Measurements from ENCODE around the gene CDH4. TPM values are rescaled to one million over a fixed set of nuclear protein-coding genes. Genes with fewer than 3 reads are reported as not detected.

Gene CDH4
- total RNA-seq, 4 donors from 2014 or later, result not detected

DNA sequence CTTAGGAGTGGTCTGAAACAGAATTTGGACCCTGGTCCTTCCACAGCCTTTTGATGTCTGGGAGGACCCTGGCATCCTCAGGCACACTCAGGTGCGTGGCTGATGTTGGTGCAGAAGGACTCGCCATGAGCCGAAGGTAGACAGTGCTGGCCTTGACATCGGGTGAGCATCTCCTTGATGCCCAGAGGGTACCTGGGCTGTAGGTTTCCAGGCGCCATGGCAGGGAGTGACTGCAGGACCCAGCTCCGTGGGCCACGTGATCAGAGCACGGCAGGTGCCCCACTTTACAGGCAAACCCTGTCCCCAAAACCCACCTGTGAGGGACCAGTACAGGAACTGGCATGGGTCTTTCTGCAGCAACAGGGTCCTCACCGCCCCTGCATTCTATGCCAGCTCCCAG lies 319.2 kb downstream of the CDH4 start:
- no peak for TF ChIP-seq POLR2AphosphoS5 (IDR thresholded peaks at IDR 0.05)
- TF ChIP-seq, protein P1, sequence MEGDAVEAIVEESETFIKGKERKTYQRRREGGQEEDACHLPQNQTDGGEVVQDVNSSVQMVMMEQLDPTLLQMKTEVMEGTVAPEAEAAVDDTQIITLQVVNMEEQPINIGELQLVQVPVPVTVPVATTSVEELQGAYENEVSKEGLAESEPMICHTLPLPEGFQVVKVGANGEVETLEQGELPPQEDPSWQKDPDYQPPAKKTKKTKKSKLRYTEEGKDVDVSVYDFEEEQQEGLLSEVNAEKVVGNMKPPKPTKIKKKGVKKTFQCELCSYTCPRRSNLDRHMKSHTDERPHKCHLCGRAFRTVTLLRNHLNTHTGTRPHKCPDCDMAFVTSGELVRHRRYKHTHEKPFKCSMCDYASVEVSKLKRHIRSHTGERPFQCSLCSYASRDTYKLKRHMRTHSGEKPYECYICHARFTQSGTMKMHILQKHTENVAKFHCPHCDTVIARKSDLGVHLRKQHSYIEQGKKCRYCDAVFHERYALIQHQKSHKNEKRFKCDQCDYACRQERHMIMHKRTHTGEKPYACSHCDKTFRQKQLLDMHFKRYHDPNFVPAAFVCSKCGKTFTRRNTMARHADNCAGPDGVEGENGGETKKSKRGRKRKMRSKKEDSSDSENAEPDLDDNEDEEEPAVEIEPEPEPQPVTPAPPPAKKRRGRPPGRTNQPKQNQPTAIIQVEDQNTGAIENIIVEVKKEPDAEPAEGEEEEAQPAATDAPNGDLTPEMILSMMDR (IDR thresholded peaks at IDR 0.05), result no peak
- no peak for TF ChIP-seq POLR2A (IDR thresholded peaks at IDR 0.05)
- TF ChIP-seq EP300 (IDR thresholded peaks at IDR 0.05; ENCODE audit: low read depth), result no peak
- in situ Hi-C loops (cut with MboI; ENCODE audit: low pct_ligation_motif_present in 1 of 4, low pct_unique_long_range_greater_than_20kb in 1 of 4, low sequenced_read_pairs in 3 of 4), result no loop called here

DNA sequence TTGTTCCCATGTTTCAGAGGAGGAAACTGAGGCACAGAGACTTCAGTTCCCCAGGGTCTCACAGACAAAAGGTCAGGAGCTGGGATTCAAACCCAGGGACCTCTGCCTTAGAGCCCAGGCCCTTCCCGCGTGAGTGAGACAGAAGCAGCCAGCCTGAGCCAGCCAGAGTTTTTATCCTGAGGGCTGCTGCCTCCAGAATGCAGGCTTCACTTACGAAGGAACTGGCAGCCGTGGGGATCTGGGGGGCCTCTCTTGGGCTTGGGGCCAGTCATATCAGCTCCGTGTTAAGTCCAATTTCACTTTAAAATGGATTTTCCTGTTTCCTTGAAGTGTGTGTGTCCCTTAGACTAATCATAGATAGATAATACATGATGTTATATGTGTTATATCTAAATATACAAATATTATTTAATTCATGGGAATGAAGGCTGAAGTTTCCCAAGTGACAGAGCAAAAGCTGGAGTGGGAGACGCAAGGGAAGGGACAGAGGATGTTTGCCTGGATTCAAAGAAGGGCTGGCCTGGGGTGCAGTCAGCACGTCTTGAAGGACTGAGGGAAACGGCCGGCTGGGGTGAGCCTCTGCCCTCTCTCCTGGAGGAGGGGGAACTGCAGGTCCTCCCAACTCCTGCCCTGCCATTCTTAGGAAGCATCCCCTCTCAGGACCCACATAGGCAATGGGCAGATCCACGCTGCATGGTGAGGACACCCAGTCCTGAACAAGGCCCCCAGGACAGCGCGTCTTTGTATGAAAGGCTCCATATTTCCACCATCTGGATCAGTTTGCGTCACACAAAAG lies 320.1 kb downstream of the CDH4 start:
- TF ChIP-seq, protein P1 (IDR thresholded peaks at IDR 0.05), result no peak
- no peak for TF ChIP-seq EP300 (IDR thresholded peaks at IDR 0.05; ENCODE audit: low read depth)
- 50 to 67% methylated on average over 1 to 13 of the region's 13 CpGs for WGBS, 2 donors (ENCODE audit: low coverage in 1 of 2)
- intact Hi-C loops (cut with DNase I; ENCODE audit: low total_unique reads), result no loop called here
- H3K4me3 ChIP-seq, result no peak overlapping the region
- H3K9me3 ChIP-seq, result no peaks in the 10 kb centered on the region
- no peaks in the 10 kb centered on the region for H3K36me3 ChIP-seq
- no peaks in the 10 kb centered on the region for H3K27me3 ChIP-seq
- no peaks in the 10 kb centered on the region for H3K4me1 ChIP-seq
- no peak overlapping the region for H3K27ac ChIP-seq
- in situ Hi-C loops (cut with MboI; ENCODE audit: low pct_ligation_motif_present in 1 of 4, low pct_unique_long_range_greater_than_20kb in 1 of 4, low sequenced_read_pairs in 3 of 4), result no loop called here
- DNase-seq, result no peak

More for the DNA sequence above, 319.2 kb downstream of the CDH4 start:
- Histone ChIP-seq H3K9me3 (no peaks in the 10 kb centered on the region), H3K27me3 (no peaks in the 10 kb centered on the region), H3K4me3 (no peak overlapping the region), H3K4me1 (no peaks in the 10 kb centered on the region), H3K27ac (no peak overlapping the region), H3K36me3 (no peaks in the 10 kb centered on the region)
- DNase-seq, result no peak
- intact Hi-C loops (cut with DNase I; ENCODE audit: low total_unique reads), result no loop called here
- 86% methylated on average over 9 of the region's 9 CpGs; no CpG with 5 or more reads in 1 of the 2 donors for WGBS, 2 donors (ENCODE audit: low coverage in 1 of 2)

GRCh38 chr20:61572789-61573188 lies 320.7 kb downstream of the CDH4 start:
- H3K36me3 ChIP-seq, result no peaks in the 10 kb centered on the region
- WGBS, 2 donors (ENCODE audit: low coverage in 1 of 2), result 75 to 76% methylated on average over 6 to 7 of the region's 7 CpGs
- TF ChIP-seq POLR2AphosphoS5 (IDR thresholded peaks at IDR 0.05) (no peak), POLR2A (IDR thresholded peaks at IDR 0.05) (no peak), EP300 (IDR thresholded peaks at IDR 0.05; ENCODE audit: low read depth) (no peak)
- TF ChIP-seq, protein P1 (IDR thresholded peaks at IDR 0.05), result no peak
- H3K9me3 ChIP-seq, result no peaks in the 10 kb centered on the region
- H3K4me1 ChIP-seq, result no peaks in the 10 kb centered on the region
- H3K4me3 ChIP-seq, result no peak overlapping the region
- no peak for DNase-seq
- in situ Hi-C loops (cut with MboI; ENCODE audit: low pct_ligation_motif_present in 1 of 4, low pct_unique_long_range_greater_than_20kb in 1 of 4, low sequenced_read_pairs in 3 of 4) (no loop called here), intact Hi-C loops (cut with DNase I; ENCODE audit: low total_unique reads) (no loop called here)
- H3K27me3 ChIP-seq, result no peaks in the 10 kb centered on the region
- no peak overlapping the region for H3K27ac ChIP-seq

- no peaks in the 10 kb centered on the region for H3K9me3 ChIP-seq
- no peak overlapping the region for H3K4me3 ChIP-seq
- 55 to 69% methylated on average over 2 to 14 of the region's 16 CpGs for whole genome bisulfite sequencing, 2 donors (ENCODE audit: low coverage in 1 of 2)
- no peaks in the 10 kb centered on the region for H3K36me3 ChIP-seq
- H3K4me1 ChIP-seq, result no peaks in the 10 kb centered on the region
- no peak overlapping the region for H3K27ac ChIP-seq
- TF ChIP-seq, protein P1 (IDR thresholded peaks at IDR 0.05), result no peak
- TF ChIP-seq EP300 (IDR thresholded peaks at IDR 0.05; ENCODE audit: low read depth), result no peak
- TF ChIP-seq POLR2A (IDR thresholded peaks at IDR 0.05), result no peak
- no peak for TF ChIP-seq POLR2AphosphoS5 (IDR thresholded peaks at IDR 0.05)
- in situ Hi-C loops (cut with MboI; ENCODE audit: low pct_ligation_motif_present in 1 of 4, low pct_unique_long_range_greater_than_20kb in 1 of 4, low sequenced_read_pairs in 3 of 4), result no loop called here
- H3K27me3 ChIP-seq, result no peaks in the 10 kb centered on the region
- intact Hi-C loops (cut with DNase I; ENCODE audit: low total_unique reads), result no loop called here
- no peak for DNase-seq
These were observed 321.6 kb downstream of the CDH4 start for GRCh38 chr20:61573415-61574305.
